GM18907 (cell line): ENCODE results near the gene CLDN1.
A peak's percentile ranks its signal among the peaks of the same experiment; 100 is the strongest.

Experiments
- ATAC-seq: cut with Tn5 transposase; IDR thresholded peaks from one replicate; pipeline ENCODE4 v1.9.1; 2021; ENCODE audit warnings: mild to moderate bottlenecking, moderate library complexity; ENCODE audit not compliant: unreplicated experiment

Gene CLDN1

GRCh38 chr3:190321789-190322603 lies at the start of gene CLDN1:
Gene CLDN1, minus strand, starts transcription at chr3:190322446. Its CDS starts 240 bp downstream, at chr3:190322206.
- peak; percentile 88 for ATAC-seq

- ATAC-seq = no peak
Measured at GRCh38 chr3:190371152-190371551, 48.9 kb upstream of the CLDN1 start.

- ATAC-seq = no peak
Measured at GRCh38 chr3:190370369-190370768, 48.1 kb upstream of the CLDN1 start.

- no peak for ATAC-seq
Measured at GRCh38 chr3:190369668-190370295, 47.5 kb upstream of the CLDN1 start.

- ATAC-seq = no peak
Measured at GRCh38 chr3:190368881-190369280, 46.6 kb upstream of the CLDN1 start.

GRCh38 chr3:190366133-190366532 lies 43.9 kb upstream of the CLDN1 start:
- ATAC-seq = no peak

- no peak for ATAC-seq
Measured at GRCh38 chr3:190362258-190362657, 40.0 kb upstream of the CLDN1 start.

GRCh38 chr3:190361791-190362190 lies 39.5 kb upstream of the CLDN1 start:
- no peak for ATAC-seq

GRCh38 chr3:190360228-190360627 lies 38.0 kb upstream of the CLDN1 start:
- ATAC-seq = no peak

- no peak for ATAC-seq
Measured at GRCh38 chr3:190359813-190360212, 37.6 kb upstream of the CLDN1 start.

- ATAC-seq = no peak
Measured at GRCh38 chr3:190357468-190357867, 35.2 kb upstream of the CLDN1 start.

- ATAC-seq = no peak
Measured at GRCh38 chr3:190356246-190356645, 34.0 kb upstream of the CLDN1 start.

GRCh38 chr3:190352861-190353457 lies 30.7 kb upstream of the CLDN1 start:
- no peak for ATAC-seq

- ATAC-seq = no peak
Measured at GRCh38 chr3:190346541-190346940, 24.3 kb upstream of the CLDN1 start.

GRCh38 chr3:190345878-190346277 lies 23.6 kb upstream of the CLDN1 start:
- ATAC-seq = no peak

- no peak for ATAC-seq
Measured at GRCh38 chr3:190345027-190345821, 23.0 kb upstream of the CLDN1 start.

GRCh38 chr3:190340071-190340470 lies 17.8 kb upstream of the CLDN1 start:
- no peak for ATAC-seq

- peak; percentile 89 for ATAC-seq
Measured at GRCh38 chr3:190339130-190339529, 16.9 kb upstream of the CLDN1 start.

GRCh38 chr3:190338717-190339116 lies 16.5 kb upstream of the CLDN1 start:
- peak; percentile 25 for ATAC-seq

- no peak for ATAC-seq
Measured at GRCh38 chr3:190337301-190337700, 15.1 kb upstream of the CLDN1 start.

GRCh38 chr3:190336516-190337189 lies 14.4 kb upstream of the CLDN1 start:
- ATAC-seq = no peak
